Mucosa of stomach (tissue), 1 donor: ENCODE measurements around the gene OSGEP.

Experiments
- H3K27me3 ChIP-seq: one replicate; pipeline ENCODE4 v1.7.0; 2013; ENCODE audit warnings: mild to moderate bottlenecking, low read length; ENCODE audit not compliant: control insufficient read depth, insufficient read depth
- H3K36me3 ChIP-seq: one replicate; pipeline ENCODE4 v1.7.0; 2013; ENCODE audit warnings: low read length; ENCODE audit not compliant: control insufficient read depth, insufficient read depth
- H3K4me1 ChIP-seq: one replicate; pipeline ENCODE4 v1.7.0; 2013; ENCODE audit warnings: mild to moderate bottlenecking, low read length; ENCODE audit not compliant: control insufficient read depth, insufficient read depth
- H3K4me3 ChIP-seq: one replicate; pipeline ENCODE4 v1.7.0; 2013; ENCODE audit warnings: low read length
- H3K9ac ChIP-seq: one replicate; pipeline ENCODE4 v1.7.0; 2013; ENCODE audit warnings: mild to moderate bottlenecking, low read length, moderate library complexity
- H3K9me3 ChIP-seq: one replicate; pipeline ENCODE4 v1.7.0; 2013; ENCODE audit warnings: mild to moderate bottlenecking, low read length, moderate library complexity; ENCODE audit not compliant: control insufficient read depth
- donor health status: Pancreatic carcinoma.

The OSGEP gene

GRCh38 chr14:20421267-20421666, 33.3 kb downstream of the OSGEP start:
- Histone ChIP-seq H3K36me3 (no peaks in the 10 kb centered on the region), H3K27me3 (no peaks in the 10 kb centered on the region), H3K4me1 (peaks cover 51% of the 10 kb centered on the region), H3K4me3 (no peak overlapping the region), H3K9me3 (no peaks in the 10 kb centered on the region), H3K9ac (no peak overlapping the region)

DNA sequence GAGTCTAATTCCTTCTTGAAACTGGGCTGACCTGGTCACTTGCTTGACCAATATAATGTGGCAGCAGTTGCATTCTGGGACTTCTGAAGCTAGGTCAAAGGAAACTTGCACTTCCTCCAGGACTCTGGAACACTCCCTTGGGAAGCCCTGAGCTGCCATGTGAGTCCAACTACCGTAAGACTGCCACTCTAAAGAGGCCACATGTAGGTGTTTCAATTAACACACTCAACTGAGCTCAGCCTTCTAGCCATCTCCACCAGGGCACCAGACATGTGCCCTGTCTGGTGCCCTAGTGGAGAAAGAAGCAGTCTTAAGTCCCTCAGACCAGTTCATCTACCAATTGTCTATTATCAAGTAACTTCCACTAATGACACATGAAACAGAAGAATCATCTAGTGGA, 35.2 kb downstream of the OSGEP start:
- Histone ChIP-seq H3K36me3 (no peaks in the 10 kb centered on the region), H3K9me3 (no peaks in the 10 kb centered on the region), H3K4me3 (no peak overlapping the region), H3K27me3 (no peaks in the 10 kb centered on the region), H3K9ac (no peak overlapping the region), H3K4me1 (peaks cover 56% of the 10 kb centered on the region)

DNA sequence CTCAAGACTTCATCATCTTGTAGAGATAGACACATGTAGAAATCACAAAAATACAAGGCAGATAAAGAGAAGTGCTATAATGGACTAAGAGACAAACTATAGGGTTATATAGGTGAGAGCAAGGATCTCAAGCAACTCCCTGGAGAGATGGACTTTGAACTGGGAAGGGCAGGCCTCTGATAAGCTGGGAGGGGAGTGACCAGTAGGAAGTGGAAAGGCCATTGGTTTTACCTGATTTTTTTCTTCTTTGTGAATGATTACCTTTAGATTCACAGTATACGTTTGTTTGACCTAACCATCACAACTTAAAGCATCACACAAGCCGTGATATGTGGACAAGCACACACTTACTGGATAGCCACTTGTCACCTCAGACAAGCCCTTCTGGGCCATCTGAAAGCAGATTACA, 36.1 kb downstream of the OSGEP start:
- Histone ChIP-seq H3K9ac (no peak overlapping the region), H3K4me1 (peaks cover 65% of the 10 kb centered on the region), H3K4me3 (no peak overlapping the region), H3K27me3 (no peaks in the 10 kb centered on the region), H3K9me3 (no peaks in the 10 kb centered on the region), H3K36me3 (no peaks in the 10 kb centered on the region)

GRCh38 chr14:20417250-20418186, 37.1 kb downstream of the OSGEP start:
- H3K4me3 ChIP-seq, result no peak overlapping the region
- H3K4me1 ChIP-seq, result peaks cover 66% of the 10 kb centered on the region
- H3K9ac ChIP-seq, result no peak overlapping the region
- H3K9me3 ChIP-seq, result no peaks in the 10 kb centered on the region
- no peaks in the 10 kb centered on the region for H3K27me3 ChIP-seq
- H3K36me3 ChIP-seq, result no peaks in the 10 kb centered on the region

GRCh38 chr14:20416223-20416622, 38.4 kb downstream of the OSGEP start:
- Histone ChIP-seq H3K9me3 (no peaks in the 10 kb centered on the region), H3K36me3 (no peaks in the 10 kb centered on the region), H3K4me1 (peaks cover 64% of the 10 kb centered on the region), H3K4me3 (no peak overlapping the region), H3K27me3 (no peaks in the 10 kb centered on the region), H3K9ac (peak overlapping the region; percentile 53)

DNA sequence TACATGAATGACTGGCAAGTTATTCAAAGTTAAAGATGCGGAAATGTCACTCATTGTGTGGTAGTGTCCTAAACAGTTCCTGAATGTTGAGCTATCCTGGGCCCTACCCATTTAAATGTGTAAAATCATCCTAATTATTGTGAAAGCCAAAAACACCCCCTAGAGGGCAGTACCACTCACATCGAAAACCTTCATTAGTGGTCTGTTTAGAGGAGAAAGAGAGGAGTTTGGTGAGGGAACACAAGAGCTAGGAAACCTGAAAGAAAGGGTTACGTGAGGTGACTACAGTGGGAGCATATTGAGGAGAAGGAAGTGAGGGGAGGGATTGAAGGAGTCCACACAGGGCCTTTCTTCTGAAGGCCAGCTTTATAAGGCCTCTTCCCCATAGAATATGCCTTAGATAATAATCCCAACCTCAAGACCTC, 38.8 kb downstream of the OSGEP start:
- peaks cover 65% of the 10 kb centered on the region for H3K4me1 ChIP-seq
- H3K9me3 ChIP-seq, result no peaks in the 10 kb centered on the region
- H3K4me3 ChIP-seq, result no peak overlapping the region
- no peaks in the 10 kb centered on the region for H3K27me3 ChIP-seq
- H3K36me3 ChIP-seq, result no peaks in the 10 kb centered on the region
- H3K9ac ChIP-seq, result peak overlapping the region; percentile 53

DNA sequence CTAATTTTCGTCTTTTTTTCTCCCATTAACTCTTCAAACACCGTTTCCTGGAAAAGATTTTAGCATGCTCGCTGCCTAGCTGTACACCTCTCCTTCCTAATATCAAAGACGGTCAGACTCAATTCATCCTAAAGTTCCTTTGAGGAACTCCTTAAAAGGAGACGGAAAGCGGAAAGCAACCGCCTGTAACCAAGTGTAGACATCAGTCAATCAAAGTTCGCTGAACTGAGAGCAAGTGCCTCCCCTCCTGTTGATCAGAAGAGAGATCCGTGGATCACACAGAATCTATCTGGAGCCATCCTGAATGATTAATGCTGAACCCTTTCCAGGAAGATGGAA, 40.9 kb downstream of the OSGEP start:
- no peaks in the 10 kb centered on the region for H3K36me3 ChIP-seq
- H3K27me3 ChIP-seq, result no peaks in the 10 kb centered on the region
- peak overlapping the region; percentile 67 for H3K4me3 ChIP-seq
- peak overlapping the region; percentile 92 for H3K9ac ChIP-seq
- H3K9me3 ChIP-seq, result no peaks in the 10 kb centered on the region
- peaks cover 53% of the 10 kb centered on the region for H3K4me1 ChIP-seq

- Histone ChIP-seq H3K4me1 (peaks cover 49% of the 10 kb centered on the region), H3K27me3 (no peaks in the 10 kb centered on the region), H3K9ac (peak within 1 kb of the TSS; percentile 92), H3K9me3 (no peaks in the 10 kb centered on the region), H3K36me3 (no peaks in the 10 kb centered on the region), H3K4me3 (peak within 1 kb of the TSS; percentile 67)
These were observed 41.5 kb downstream of the OSGEP start, which contains the start of gene TEP1 for GRCh38 chr14:20412876-20413743. TSS of gene TEP1 (minus strand) at chr14:20413501. CDS start at chr14:20408439, 5,062 bp downstream.

GRCh38 chr14:20412411-20412810, 42.2 kb downstream of the OSGEP start:
- Histone ChIP-seq H3K9me3 (no peaks in the 10 kb centered on the region), H3K36me3 (no peaks in the 10 kb centered on the region), H3K27me3 (no peaks in the 10 kb centered on the region), H3K9ac (peak overlapping the region; percentile 92), H3K4me1 (peaks cover 42% of the 10 kb centered on the region), H3K4me3 (peak overlapping the region; percentile 67)

- Histone ChIP-seq H3K4me3 (no peak overlapping the region), H3K36me3 (peaks cover 10% of the 10 kb centered on the region), H3K4me1 (peaks cover 18% of the 10 kb centered on the region), H3K9me3 (no peaks in the 10 kb centered on the region), H3K27me3 (no peaks in the 10 kb centered on the region), H3K9ac (no peak overlapping the region)
These were observed 45.4 kb downstream of the OSGEP start for GRCh38 chr14:20409226-20409625.

GRCh38 chr14:20403521-20403920, 51.1 kb downstream of the OSGEP start:
- H3K4me1 ChIP-seq, result peaks cover 10% of the 10 kb centered on the region
- H3K9me3 ChIP-seq, result no peaks in the 10 kb centered on the region
- no peak overlapping the region for H3K4me3 ChIP-seq
- H3K36me3 ChIP-seq, result peaks cover 10% of the 10 kb centered on the region
- H3K9ac ChIP-seq, result no peak overlapping the region
- no peaks in the 10 kb centered on the region for H3K27me3 ChIP-seq
